Measurements from ENCODE around the gene RSPO3. TPM values are rescaled to one million over a fixed set of nuclear protein-coding genes. Genes with fewer than 3 reads are reported as not detected.
A peak's percentile ranks its signal among the peaks of the same experiment; 100 is the strongest.

RSPO3 gene
- total and polyA plus RNA-seq, 2 of the 4 experiments (the other 2 are of a cell fraction): not detected

DNA sequence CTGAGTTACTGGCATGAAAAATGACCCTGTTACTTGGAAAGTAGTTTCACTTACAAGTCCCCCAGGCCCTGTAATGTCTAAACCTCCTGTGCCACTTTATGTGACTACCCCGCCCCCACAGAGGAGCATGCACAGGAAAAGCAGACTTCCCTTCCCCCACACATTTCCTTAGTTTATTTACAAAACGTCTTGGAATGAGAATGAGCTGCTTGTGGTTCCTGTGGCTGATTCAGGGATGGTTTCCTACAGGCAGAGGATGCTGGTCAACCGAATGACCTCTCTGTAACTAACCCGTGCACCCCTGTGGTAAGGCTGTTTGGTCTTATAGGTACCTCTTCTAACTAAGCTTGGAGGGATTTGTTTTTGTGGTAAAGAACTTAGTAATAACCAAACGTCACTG lies 28.5 kb downstream of the RSPO3 start:
- Histone ChIP-seq H3K9ac (ENCODE audit: low read depth, low read length) (no peak overlapping the region), H2BK120ac (ENCODE audit: low read depth, low read length) (no peak overlapping the region), H3K4me3 (ENCODE audit: insufficient read depth, low read depth, low read length) (no peak overlapping the region), H2AK9ac (replicated peaks; ENCODE audit: low read depth, low read length, poor library complexity) (no peak overlapping the region), H4K91ac (ENCODE audit: insufficient read depth, low read depth, low read length) (no peak overlapping the region), H4K8ac (ENCODE audit: low read depth in 2 of 2, low read length in 2 of 2) (no peak overlapping the region), H3K36me3 (ENCODE audit: control insufficient read depth, insufficient read depth, low read length) (no peaks in the 10 kb centered on the region), H2BK20ac (ENCODE audit: low read depth, low read length) (no peak overlapping the region), H3K56ac (ENCODE audit: extremely low read depth, insufficient read depth, low read length) (no peak overlapping the region), H2AK5ac (ENCODE audit: low read depth, low read length) (no peak overlapping the region), H3K4ac (ENCODE audit: low read depth, low read length) (no peak overlapping the region), H3K9me3 (ENCODE audit: control insufficient read depth, insufficient read depth, low read length) (no peaks in the 10 kb centered on the region), H4K5ac (ENCODE audit: low read depth, low read length) (no peak overlapping the region), H3K79me1 (ENCODE audit: low read depth in 1 of 2, low read length in 2 of 2) (no peaks in the 10 kb centered on the region), H3K14ac (replicated peaks; ENCODE audit: low read depth, low read length) (no peak overlapping the region), H2BK5ac (ENCODE audit: low read depth, low read length, poor library complexity, severe bottlenecking) (no peak overlapping the region), H3K9me1 (ENCODE audit: insufficient read depth, low read length) (no peaks in the 10 kb centered on the region), H2BK15ac (ENCODE audit: low read depth, low read length) (no peak overlapping the region), H3K4me2 (ENCODE audit: low read depth, low read length) (no peak overlapping the region), H3K18ac (ENCODE audit: low read depth, low read length) (no peak overlapping the region), H3K23ac (ENCODE audit: low read depth, low read length) (no peak overlapping the region), H2AFZ (replicated peaks; ENCODE audit: low read length, poor library complexity) (no peak overlapping the region), H3K27ac (ENCODE audit: insufficient read depth, low read length) (no peak overlapping the region), H3K4me1 (ENCODE audit: control insufficient read depth, insufficient read depth, low read length) (no peaks in the 10 kb centered on the region), H4K20me1 (ENCODE audit: insufficient read depth, low read length) (no peaks in the 10 kb centered on the region), H3K27me3 (ENCODE audit: control insufficient read depth, insufficient read depth, low read length) (peaks cover 19% of the 10 kb centered on the region)
- CTCF ChIA-PET: no interaction called here
- DNase-seq (peak; percentile 82), ATAC-seq (ENCODE audit: low read depth) (peak; percentile 97)
- WGBS, 2 experiments (ENCODE audit: extremely low coverage in 2 of 2, insufficient read length in 1 of 2): no CpG with 5 or more reads among the region's 5 CpGs
- intact Hi-C loops (cut with micrococcal nuclease) (no loop called here), dilution Hi-C loops (cut with HindIII; ENCODE audit: low sequenced_read_pairs, unreplicated experiment) (no loop called here), in situ Hi-C loops (cut with MboI; ENCODE audit: low sequenced_read_pairs) (no loop called here)
- no TSS peak for BruUV-seq (replicated peaks)
- POLR2A ChIA-PET (ENCODE audit: unreplicated experiment): no interaction called here
- TF ChIP-seq NFE2L2 (IDR thresholded peaks at IDR 0.05; ENCODE audit: low read depth, low read length) (no peak), RCOR1 (IDR thresholded peaks at IDR 0.05; ENCODE audit: insufficient replicate concordance, low read length) (no peak), CEBPB (IDR thresholded peaks at IDR 0.05; ENCODE audit: low read depth, low read length) (no peak), RFX5 (IDR thresholded peaks at IDR 0.05; ENCODE audit: low read depth, low read length) (no peak), FOS (IDR thresholded peaks at IDR 0.05; ENCODE audit: low read depth, low read length) (no peak), MAZ (IDR thresholded peaks at IDR 0.05; ENCODE audit: borderline replicate concordance, low read depth, low read length) (no peak), USF2 (IDR thresholded peaks at IDR 0.05; ENCODE audit: low read depth, low read length) (no peak), MAFK (IDR thresholded peaks at IDR 0.05; ENCODE audit: low read depth, low read length) (no peak), SMC3 (IDR thresholded peaks at IDR 0.05; ENCODE audit: low read depth, low read length) (no peak), POLR2A (IDR thresholded peaks at IDR 0.05; ENCODE audit: low read depth, low read length) (no peak), MXI1 (IDR thresholded peaks at IDR 0.05; ENCODE audit: borderline replicate concordance, low read depth, low read length) (no peak), CTCF (conservative IDR thresholded peaks at IDR 0.05; ENCODE audit: low read depth, low read length) (no peak)
- TF ChIP-seq, protein P1, sequence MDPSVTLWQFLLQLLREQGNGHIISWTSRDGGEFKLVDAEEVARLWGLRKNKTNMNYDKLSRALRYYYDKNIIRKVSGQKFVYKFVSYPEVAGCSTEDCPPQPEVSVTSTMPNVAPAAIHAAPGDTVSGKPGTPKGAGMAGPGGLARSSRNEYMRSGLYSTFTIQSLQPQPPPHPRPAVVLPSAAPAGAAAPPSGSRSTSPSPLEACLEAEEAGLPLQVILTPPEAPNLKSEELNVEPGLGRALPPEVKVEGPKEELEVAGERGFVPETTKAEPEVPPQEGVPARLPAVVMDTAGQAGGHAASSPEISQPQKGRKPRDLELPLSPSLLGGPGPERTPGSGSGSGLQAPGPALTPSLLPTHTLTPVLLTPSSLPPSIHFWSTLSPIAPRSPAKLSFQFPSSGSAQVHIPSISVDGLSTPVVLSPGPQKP (IDR thresholded peaks at IDR 0.05; ENCODE audit: borderline replicate concordance, low read depth, low read length): no peak

Data from IMR-90 (cell line).